Measurements from ENCODE around the gene CORO2A.
"Not testable (repeated sequence)": the region's sequence is repeated elsewhere in the genome, so short reads cannot be mapped to it uniquely, and the experiment has no call there.

The CORO2A gene

DNA sequence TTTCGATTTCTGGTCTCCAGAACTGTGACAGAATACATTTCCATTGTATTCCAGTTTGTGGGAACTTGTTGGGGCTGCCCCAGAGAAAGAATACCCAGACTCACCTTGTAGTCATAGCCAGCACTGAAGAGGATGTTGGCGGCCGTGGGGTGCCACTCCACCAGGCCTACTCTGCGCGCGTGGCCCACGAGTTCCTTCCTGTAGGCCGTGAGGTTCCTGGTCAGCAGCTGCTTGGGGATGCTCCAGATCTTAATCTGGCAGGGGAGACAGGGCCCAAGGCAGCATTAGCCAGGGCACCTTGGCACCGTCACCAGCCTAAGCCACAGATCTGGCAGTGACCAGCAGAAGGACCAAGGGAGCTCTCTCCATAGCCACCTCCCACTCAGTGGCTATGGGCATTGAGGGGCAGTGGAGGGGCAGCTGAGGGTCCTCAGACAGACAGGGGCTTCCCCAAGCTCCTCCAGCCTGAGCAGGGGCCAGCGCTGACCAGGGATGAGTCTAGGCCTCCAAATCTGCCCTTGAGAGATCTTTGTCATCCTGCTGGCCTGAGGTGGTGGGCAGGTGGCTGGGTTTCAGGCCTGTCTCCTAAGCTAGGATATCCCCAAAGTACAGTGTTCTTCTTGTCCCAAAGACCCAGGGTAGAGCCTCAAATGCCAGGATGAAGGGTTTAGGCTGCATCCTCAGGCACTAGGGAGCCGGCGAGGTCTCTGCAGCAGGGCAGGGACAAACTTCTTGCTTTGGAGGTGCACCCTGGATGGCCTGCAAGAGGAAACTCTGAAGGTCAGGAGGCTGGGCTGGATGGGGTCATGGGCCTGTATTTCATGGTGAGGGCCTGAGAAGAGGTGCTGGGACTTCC lies 57.5 kb downstream of the CORO2A start:
- DNase-seq: no peak

DNA sequence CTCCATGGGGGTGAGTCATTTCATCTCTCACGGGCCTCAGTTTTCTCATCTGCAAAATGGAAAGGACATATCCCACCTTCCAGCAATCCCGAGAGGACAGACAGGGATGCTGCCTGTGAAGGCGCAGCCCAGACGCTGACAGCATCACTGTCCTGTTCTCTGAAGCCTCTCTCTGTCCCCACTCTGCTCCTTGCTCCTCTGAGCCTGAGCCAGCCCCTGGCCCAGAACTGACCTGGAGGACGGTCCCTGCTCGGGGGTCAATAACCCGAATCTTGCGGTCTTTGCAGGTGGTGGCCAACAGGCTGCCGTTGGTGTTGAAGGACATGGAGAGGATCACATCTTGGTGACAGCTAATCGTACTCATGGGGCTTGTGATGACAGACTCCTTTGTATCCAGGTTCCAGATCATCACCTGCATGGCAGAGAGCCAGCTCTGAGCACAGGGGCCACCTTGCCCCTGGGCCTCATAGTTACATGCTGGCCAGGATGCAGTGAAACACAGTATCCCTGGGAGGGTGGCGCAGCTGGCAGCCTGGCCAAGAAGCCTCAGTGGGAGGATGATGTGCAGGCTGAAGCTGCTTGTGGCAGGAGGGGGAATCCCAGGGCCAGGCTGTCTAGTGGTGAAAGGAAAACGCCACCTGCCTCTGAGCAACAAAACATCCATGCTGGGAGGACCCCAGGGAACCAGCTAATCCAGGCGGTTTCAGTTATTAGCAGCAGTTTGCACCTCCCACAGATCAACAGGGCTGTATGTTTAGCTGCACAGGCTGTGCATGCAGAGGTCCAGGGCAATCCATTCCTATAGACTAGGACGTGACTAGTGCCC lies 59.4 kb downstream of the CORO2A start:
- no peak for DNase-seq

DNA sequence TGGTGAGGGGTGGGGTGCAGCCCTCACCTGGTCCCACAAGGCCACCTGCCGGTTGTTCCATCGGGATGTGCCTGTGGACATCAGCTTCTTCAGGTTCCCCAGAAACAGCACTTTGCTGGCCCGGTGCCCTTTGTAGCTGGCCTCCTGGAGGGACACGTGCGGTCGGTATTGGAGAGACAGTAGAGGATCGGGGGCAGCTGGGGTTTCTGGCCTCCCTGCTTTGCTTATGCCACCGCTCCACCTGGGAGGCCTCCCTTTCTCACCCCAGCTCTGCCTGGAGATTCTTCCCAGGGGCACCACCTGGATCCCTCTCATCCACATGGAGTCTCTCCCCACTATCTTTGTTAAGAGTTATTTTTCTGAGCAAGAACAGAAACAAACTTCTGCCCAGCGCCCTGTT lies 60.3 kb downstream of the CORO2A start:
- no peak for DNase-seq

DNA sequence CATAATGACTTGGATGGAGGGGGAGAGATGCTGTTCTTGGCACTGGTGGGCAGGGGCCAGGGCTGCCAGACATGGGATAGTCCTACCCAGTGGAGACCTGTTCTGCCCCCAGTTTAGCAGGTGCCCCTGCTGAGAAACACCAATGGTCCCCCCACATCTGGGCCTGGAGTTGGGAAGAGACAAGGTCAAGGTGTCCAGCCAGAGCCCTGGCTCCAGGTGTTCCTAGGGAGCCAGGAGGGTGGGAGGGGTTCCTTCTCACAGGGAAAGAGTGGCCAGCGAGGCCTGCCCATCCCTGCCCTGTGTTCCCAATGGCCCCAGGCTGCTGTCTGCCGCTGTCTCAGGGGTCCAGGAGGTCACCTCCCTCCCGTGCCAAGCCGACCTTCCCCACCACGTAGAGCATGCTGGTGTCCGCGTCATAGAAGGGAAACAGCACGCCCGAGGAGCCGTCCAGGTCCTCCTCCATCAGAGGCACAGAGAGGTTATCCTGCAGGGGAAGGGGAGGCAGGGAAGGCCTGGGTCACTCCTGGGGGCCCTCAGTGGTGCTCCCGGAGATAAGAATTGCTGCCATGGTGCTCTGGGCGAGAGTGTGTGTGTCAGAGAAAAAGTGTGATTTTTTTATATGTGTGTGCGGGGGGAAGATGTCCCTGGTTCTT lies 61.7 kb downstream of the CORO2A start:
- no peak for DNase-seq

DNA sequence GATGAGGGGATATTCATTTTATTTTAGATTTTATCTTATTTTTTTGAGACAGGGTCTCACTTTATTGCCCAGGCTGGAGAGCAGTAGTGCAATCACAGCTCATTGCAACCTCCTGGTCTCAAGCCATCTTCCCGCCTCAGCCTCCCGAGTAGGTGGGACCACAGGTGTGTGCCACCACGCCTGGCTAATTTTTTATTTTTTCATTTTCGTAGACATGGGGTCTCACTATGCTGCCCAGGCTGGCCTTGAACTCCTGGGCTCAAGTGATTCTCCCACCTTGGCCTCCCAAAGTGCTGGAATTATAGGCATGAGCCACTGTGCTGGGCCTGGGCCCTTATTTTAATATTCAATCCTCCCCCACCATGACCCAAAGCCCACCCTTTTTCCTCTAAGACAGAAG lies 62.4 kb downstream of the CORO2A start:
- not testable (repeated sequence) for DNase-seq

DNA sequence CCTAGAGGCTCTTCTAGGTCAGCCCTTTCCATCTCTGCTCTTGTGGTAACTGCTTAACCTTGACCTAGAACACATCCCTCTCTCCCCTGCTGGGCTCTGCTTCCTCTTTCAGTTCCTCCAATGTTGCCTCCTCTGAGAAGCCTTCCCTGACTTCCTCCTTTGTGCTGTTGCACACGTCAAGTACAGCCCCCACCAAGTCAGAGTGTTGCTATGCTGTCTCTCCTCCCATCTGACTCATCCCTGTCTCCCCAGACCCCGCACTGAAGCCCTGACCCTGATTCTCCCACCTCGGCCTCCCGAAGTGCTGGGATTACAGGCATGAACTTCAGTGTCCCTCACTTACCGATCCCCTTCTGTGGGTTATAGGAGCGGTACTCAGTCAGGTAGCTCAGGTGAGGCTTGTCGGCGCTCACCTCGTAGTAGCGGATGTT lies 63.0 kb downstream of the CORO2A start:
- no peak for DNase-seq

DNA sequence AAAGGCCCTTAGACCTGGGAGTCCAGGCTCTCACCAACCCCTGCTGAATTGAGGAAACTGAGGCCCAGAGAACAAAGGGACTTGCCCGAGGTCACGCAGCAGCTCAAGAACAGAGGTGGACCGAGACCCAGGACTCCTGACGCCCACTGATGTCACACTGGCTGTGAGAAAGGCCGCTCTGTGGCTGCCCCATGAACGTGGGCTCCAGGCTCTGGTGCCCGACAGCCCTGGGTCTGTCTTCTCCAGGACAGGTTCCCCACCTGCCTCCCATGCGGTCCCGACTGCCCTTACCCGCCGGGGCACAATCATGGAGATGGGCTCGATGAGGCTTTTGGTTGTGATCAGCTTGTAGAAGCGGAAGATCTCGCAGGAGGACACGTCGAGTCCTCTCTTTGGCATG lies 64.1 kb downstream of the CORO2A start:
- no peak for DNase-seq

DNA sequence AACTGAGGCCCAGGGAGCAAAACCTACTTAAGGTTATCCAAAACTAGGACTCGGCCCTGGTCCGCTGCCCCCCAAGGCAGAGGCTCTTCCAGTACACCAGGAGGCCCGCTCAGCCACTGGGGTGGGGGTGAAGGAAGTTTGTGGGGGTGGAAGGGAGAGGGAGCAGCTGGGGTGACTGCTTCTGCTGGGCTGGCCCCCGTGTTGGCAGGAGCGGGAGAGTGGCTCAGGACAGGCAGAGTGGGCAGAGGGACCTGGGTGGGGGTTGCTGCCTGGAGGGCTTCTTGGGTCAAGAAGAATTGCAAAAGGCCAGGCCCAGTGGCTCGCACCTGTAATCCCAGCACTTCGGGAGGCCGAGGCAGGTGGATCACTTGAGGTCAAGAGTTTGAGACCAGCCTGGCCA lies 65.2 kb downstream of the CORO2A start:
- no peak for DNase-seq

DNA sequence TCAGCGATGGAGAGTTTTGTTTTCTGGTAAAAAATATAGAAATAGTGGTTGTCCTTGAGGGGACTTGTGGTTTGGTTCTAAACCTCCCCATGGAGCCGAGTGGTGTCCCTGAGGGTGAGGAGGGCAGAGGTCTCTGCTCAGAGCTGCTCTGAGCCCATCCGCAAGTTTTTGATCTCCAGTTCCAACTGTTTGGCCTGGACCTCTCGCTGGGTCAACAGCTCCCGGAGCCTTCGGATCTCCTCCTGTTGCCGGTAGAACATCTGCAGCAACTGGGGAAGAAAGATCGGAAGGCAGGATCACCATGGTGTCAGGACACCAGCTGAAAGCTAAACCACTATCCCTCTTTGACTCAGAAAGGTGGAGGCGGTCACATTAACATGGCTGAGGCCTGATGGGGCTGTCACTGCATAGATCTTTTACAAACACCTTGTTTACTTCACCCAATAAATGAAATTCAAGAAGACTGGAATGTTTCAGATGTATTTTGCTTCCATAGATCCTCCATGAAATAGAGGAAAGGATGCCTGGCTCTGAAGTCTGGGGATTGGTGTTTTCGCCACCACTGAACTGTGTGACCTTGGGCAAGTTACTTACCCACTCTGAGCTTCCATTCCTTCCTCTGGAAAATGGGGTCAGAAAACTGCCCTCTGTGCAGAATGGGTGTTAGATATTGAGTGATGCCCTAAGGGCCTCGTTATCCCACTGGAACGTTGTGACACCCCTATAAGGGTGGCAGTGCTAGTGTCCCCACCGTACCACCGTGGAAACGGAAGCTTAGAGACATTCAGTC lies 67.6 kb downstream of the CORO2A start:
- DNase-seq: no peak

DNA sequence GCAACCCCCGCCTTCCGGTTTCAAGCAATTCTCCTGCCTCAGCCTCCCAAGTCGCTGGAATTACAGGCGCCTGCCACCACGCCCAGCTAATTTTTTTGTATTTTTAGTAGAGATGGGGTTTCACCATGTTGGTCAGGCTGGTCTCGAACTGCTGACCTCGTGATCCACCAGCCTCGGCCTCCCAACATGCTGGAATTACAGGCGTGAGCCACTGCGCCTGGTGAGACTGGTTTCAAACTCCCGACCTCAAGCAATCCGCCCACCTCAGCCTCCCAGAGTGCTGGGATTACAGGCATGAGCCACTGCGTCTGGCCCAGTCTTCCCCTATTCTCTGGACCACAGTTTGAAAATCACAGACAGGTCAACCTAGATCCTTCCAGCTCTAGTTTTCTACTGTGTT lies 68.3 kb downstream of the CORO2A start:
- not testable (repeated sequence) for DNase-seq

DNA sequence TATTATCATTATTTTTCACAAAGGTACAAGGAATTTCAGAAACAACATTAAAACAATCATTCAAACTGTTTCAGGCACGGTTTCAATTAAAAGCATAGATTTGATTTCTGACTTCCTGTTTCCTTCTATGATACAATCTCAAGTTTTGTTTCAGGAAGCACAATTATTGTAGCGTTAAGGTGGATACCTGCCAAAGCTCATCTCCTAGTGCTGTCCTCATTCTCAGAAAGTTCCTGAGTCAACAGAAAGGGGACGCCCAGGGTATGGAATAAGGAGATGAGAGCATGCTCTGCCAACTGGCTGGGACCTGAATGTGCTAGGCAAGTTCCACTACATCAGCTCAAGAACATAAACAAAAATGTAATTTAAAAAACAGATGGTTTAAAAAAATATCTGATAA lies 71.4 kb downstream of the CORO2A start:
- DNase-seq: no peak

DNA sequence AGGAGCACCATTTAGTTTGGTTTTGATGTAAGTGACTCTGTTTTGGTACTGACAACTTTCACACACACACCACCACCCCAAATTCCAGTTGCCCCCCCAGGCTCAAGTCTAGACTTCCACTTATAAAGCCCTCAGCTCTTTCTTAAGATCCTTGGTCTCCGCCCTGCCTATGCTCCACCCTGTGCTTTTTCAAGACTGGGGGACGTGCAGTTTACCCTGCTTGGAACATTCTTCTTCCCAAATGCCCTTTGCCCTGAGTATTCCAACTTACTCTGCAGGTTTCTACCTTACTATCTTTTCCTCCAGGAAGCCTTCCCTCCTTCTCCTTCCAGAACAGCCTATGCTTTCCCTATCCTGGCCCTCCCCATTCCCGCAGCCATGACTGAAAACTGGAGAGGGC lies 72.0 kb downstream of the CORO2A start:
- no peak for DNase-seq

DNA sequence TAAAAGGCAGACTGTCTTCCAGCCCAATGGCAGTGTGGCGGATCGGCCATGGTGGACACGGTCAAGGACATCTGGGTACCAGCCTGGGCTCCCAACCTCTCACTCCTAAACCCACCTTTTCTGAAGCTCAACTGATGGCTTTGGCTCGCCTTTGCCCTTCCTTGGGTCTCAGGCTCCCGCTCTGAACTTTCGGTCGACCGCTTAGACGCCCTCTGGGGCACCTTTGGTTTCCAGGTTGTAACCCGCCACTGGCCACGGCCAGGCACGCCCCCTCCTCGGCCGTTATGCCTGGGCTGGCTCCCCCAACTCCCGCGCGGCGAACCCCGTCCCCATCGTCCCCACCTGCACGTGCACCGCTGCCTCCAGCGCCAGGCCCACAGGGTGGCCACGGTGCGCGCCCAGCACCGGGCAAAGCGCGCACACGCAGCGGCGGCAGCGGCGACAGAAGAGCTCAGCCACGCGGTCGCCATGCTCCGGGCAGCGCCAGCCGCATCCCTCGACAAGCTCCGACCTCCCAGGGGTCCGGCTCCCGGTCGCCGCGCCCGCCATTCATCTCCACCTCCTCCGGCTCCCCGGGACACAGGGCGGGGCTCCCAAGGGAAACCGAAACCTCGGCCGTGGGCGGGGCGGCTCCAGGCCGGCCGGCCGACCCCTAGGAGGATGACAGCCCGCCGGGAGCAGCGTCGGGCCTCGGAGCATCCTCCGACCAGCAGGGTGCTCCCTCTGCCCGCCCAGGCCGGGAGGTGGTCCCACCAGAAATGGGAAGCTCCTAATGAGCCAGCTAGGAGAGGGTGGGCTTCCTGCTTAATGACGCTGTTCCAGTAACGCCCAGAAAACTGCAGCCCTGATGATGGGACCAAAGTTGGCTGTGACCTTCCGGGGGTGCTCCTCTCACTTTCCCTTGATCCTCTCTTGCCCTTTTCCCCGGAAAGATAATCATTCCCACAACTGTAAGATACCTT lies 73.5 kb downstream of the CORO2A start, which contains the start of gene TRIM14:
TRIM14 (minus strand) TSS at position 583 of the 962 bp plus-strand sequence; CDS start at position 549, 34 bp downstream.
- peak; percentile 31 to 46 (median 36) for DNase-seq

DNA sequence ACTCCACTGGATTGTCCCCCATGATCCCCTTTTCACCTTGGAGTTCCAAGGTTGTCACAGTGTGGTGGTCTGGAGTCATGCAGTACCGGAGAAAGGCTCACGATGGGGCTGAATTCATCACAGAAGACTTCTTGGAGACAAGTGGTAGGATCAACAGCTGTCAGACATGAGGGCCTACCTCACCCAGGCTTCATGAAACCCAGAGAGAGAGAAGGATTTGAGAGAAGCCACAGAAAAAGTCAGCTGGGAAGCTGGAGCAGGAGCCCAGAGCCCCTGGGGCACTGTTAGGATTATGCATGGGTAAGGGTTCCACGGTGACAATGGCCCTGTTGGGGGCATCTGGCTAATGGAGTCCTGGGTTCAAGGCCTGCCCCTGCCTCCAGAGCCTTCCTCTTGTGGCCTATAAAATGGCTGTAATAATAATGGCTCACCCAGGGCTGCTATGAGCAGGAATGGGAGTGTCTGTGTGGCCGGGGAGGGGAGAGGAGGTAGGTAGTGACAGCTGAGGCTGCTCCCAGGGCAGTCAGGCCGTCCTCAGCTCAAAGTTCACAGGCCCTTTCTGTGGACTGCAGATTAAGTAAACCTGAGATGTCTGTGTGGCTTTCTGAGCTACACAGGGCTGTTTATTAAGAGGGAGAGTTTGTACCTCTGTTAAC lies 74.3 kb downstream of the CORO2A start:
- DNase-seq: peak in 2 of 4 experiments; percentile 16 to 26

DNA sequence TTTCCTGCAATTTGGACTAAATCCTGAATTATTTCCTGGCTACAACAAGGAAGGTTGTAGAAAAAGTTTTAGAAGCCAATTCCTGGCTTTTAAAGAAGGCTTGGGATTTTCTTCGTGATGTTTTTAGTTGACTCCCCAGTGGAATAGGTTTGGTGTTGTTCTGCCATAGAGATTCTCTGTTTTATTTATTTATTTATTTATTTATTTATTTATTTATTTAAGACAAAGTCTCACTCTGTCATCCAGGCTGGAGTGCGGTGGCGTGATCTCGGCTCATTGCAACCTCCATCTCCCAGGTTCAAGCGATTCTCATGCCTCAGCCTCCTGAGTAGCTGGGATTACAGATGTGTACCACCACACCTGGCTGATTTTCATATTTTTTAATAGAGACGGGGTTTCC lies 75.3 kb downstream of the CORO2A start:
- DNase-seq: not testable (repeated sequence)

DNA sequence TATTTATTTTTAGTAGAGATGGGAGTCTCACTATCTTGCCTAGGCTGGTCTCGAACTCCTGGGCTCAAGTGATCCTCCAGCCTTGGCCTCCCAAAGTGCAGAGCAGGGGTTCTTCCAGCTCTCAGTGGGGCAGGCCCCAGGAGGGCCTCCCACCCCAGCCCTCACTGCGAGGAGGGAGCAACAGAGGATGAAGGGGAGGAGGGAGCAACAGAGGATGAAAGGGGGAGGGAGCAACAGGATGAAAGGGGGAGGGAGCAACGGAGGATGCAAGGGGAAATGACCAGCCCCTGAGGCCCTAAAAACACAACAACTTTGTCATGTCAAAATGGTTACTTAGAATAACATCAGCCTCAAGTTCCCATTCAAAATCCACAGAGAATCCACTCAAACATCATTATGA lies 83.4 kb downstream of the CORO2A start:
- DNase-seq: no peak

DNA sequence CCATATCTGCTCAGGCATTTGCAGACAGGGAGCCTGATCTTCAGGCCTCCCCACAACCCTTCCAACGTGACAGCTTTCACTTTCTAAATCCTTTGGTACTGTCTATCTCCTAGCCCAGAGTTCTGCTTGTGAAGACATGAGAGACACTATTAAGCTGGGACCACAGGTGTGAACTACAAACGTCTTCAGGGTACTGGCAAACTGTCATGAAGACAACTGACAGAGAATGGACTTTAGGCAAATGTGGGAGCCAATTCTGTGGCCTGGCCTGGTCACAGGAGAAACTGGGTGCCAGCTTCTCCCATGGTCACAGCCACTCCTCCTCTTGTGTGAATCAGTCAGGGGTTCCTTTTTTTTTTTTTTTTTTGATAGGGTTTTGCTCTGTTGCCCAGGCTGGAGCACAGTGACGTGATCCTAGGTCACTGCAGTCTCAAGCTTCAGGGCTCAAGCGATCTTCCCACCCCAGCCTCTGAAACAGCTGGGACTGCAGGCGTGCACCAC lies 83.9 kb downstream of the CORO2A start:
- DNase-seq: no peak

DNA sequence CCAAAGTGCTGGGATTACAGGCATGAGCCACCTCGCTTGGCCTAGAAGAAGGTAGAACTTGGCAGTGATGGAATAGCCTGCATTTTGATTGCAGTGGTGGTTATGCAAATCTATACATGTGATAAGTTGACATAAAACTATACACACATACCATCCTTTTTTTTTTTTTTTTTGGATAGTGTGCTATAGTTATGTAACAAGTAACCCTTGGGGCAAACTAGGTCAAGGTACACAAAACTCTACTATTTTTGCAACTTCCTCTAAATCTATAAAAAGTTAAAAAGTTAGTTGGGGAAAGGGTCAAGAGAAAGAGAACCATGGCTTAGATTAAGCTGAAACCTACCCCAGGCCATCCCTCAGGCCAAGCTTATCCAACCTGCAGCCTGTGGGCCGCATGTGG lies 84.5 kb downstream of the CORO2A start:
- DNase-seq: no peak

DNA sequence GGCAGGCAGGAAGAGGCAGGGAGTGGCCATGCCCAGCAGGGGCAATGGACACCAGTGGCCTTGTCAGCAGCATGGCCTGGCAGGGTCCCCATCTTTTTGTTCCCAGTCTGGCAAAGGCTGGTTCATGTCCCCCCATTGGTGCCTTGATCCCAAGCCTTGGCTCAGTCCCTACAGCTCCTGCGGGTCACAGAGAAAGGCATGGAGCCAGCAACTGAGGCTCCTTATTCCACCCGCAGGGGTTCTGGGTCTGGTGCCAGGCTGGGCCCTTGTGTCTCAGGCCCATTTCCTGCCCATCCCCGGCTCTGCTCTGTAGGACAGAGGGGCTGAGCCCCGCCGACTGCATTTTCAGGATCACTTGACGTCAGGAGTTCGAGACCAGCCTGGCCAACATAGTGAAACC lies 87.4 kb downstream of the CORO2A start:
- DNase-seq: no peak

DNA sequence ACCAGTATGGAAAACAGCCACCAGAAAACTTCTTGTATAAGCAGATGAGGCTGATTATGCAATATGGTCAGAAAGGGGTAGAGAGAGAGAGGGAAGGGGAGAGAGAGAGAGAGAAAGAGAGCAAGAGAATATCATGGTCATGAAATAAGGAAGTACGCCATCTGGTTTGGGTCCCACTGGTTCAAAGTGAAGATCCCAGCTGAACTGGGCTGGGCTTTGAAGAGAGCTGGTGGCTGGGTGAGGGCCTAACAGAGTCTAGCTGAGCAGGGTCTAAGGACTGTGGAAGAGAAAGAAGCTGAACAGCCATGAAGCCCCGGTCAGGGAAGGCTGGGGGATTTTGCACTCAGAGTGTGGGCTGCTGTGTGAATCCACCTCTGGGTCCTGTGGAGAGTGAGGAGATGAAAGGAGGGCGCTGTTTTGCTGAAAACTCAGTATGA lies 88.0 kb downstream of the CORO2A start:
- no peak for DNase-seq

All from activated CD4-positive, CD25-positive, alpha-beta regulatory T cell (primary cell).